ENCODE results near the gene PCCA.

- TF ChIP-seq POU6F1 (CRISPR knock-in tag; IDR thresholded peaks at IDR 0.05; ENCODE audit: borderline replicate concordance, low read depth) = no peak
- no peak for TF ChIP-seq OSR1 (CRISPR knock-in tag; IDR thresholded peaks at IDR 0.05)
- no peak for TF ChIP-seq RARB (CRISPR knock-in tag; IDR thresholded peaks at IDR 0.05)
- no peak for TF ChIP-seq BACH2 (CRISPR knock-in tag; IDR thresholded peaks at IDR 0.05; ENCODE audit: borderline replicate concordance)
- TF ChIP-seq ZNF565 (CRISPR knock-in tag; conservative IDR thresholded peaks at IDR 0.05; ENCODE audit: low read depth) = no peak
- TF ChIP-seq PATZ1 (CRISPR knock-in tag; IDR thresholded peaks at IDR 0.05; ENCODE audit: borderline replicate concordance) = no peak
- TF ChIP-seq ZFP3 (CRISPR knock-in tag; IDR thresholded peaks at IDR 0.05) = no peak
- no peak for TF ChIP-seq ZNF70 (CRISPR knock-in tag; IDR thresholded peaks at IDR 0.05)
- no peak for TF ChIP-seq TOX (CRISPR knock-in tag; IDR thresholded peaks at IDR 0.05; ENCODE audit: borderline replicate concordance)
- no peak for TF ChIP-seq PPARA (CRISPR knock-in tag; IDR thresholded peaks at IDR 0.05; ENCODE audit: borderline replicate concordance)
- no peak for TF ChIP-seq CREB5 (CRISPR knock-in tag; IDR thresholded peaks at IDR 0.05; ENCODE audit: low read depth)
- no peak for TF ChIP-seq SNAI2 (CRISPR knock-in tag; IDR thresholded peaks at IDR 0.05)
Observed at GRCh38 chr13:100517728-100518127, 428.8 kb downstream of the PCCA start.

All from SK-N-SH treated with all-trans-retinoic acid at 6 μM for 48 hours (cell line).